Panc1 (cell line): ENCODE results near the gene CLASRP.

ENCODE experiments used
- CTCF ChIP-seq: fragments of 450-650 bp; IDR thresholded peaks from 2 replicates; pipeline ENCODE4 v1.5.1; 2017; ENCODE audit warnings: mild to moderate bottlenecking
- POLR2AphosphoS5 ChIP-seq: IDR thresholded peaks from 2 replicates; pipeline ENCODE4 v1.6.1; 2012; ENCODE audit warnings: mild to moderate bottlenecking, low read depth, low read length, moderate library complexity
- REST ChIP-seq, 2 experiments: IDR thresholded peaks; 2 replicates each; pipeline ENCODE4 v1.6.1; 2011 to 2012; ENCODE audit warnings: low read depth in 2 of 2, control low read depth in 1 of 2, low read length in 1 of 2, mild to moderate bottlenecking in 1 of 2, moderate library complexity in 1 of 2; ENCODE audit not compliant: insufficient read depth in 1 of 2
- SIN3A ChIP-seq: IDR thresholded peaks from 2 replicates; pipeline ENCODE4 v1.6.1; 2012; ENCODE audit warnings: low read depth, mild to moderate bottlenecking, low read length, moderate library complexity, borderline replicate concordance; ENCODE audit not compliant: insufficient read depth
- TCF7L2 ChIP-seq: IDR thresholded peaks from 2 replicates; pipeline ENCODE4 v1.6.1; 2011; ENCODE audit warnings: mild to moderate bottlenecking, low read depth, low read length, inconsistent platforms

- TF ChIP-seq CTCF (no peak), POLR2AphosphoS5 (no peak), REST (IDR thresholded peaks at IDR 0.05; ENCODE audit: insufficient read depth in 1 of 2, low read depth in 2 of 2, low read length in 1 of 2) (no peak), SIN3A (no peak), TCF7L2 (no peak)
Observed at GRCh38 chr19:45020071-45020470, 18.8 kb upstream of the CLASRP start.
